HG03432 (cell line): ENCODE results near the gene POLR3K.

ENCODE experiments used
- ATAC-seq: cut with Tn5 transposase; IDR thresholded peaks from one replicate; pipeline ENCODE4 v1.9.1; 2021; ENCODE audit warnings: mild to moderate bottlenecking, moderate library complexity; ENCODE audit not compliant: unreplicated experiment

The POLR3K gene

GRCh38 chr16:79151-80054 is 26.0 kb upstream of the POLR3K start:
- no peak for ATAC-seq

DNA sequence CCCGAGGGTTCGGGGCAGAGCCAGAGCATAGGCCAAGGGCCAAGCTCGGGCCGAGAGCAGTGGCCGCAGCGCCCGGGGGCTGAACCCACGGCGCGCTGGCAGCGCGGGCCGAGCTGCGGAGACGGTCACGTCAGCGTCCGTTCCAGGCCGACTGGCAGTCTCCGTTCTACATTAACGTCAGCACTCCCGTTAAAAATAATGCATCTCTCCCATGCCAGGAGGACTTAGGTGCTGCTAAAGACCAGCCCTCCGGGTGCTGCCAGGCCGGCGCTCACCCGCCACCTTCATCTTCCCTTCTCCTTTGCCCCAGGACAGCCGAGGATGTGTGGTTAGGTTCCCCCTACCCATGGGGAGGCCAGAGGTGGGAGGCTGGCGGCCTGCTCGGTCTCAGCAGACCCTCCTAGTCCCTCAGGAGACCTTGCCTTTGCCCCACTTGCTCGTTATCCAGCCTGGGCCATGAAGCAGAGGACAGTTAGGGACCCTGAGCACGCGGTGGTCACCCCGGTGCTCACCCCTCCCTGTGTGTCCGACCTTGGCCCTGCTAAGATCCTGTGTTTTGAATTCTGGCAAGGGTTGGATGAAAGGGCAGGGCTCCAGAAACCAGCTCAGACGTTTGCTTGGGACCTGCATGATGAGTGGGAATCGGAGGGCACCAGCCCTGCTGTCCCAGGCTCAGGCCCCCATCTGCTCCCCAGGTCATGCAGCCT is 25.2 kb upstream of the POLR3K start:
- ATAC-seq: peak; percentile 11

- peak; percentile 67 for ATAC-seq
These were observed 24.5 kb upstream of the POLR3K start, which contains the start of gene MPG for GRCh38 chr16:77807-78443. MPG (plus strand) TSS chr16:78225; CDS start chr16:78310, 85 bp downstream.

DNA sequence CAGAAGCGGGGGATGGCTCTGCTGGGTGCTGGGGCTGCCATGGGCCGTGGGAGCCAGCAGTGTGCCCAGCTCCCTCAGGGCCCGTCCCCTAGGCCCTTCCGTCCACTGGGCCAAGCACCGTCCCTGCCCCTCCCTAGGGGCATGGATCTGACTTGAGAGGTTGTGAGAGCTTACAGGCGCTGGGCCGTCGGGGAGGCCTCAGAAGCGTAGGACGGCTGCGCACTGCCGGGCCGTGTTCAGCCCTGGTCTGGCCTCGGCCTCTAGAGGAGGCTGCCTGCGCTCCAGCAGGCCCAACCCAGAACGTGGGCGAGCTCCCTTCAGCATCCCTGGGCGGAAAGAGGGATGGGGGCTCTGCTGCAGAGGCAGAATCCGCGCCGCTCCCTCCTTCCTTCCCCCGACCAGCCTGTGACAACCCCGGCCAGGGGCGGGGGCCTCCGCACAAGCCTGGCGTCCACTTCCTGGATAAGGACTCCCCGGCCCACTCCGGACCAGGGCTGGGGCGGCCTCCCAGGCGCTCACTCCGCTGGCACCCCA is 23.9 kb upstream of the POLR3K start:
- ATAC-seq: peak; percentile 31

GRCh38 chr16:76535-77272 is 23.3 kb upstream of the POLR3K start:
- no peak for ATAC-seq

GRCh38 chr16:75580-76501 is 22.4 kb upstream of the POLR3K start:
- ATAC-seq: no peak

GRCh38 chr16:74747-75334 is 21.4 kb upstream of the POLR3K start:
- ATAC-seq: no peak

DNA sequence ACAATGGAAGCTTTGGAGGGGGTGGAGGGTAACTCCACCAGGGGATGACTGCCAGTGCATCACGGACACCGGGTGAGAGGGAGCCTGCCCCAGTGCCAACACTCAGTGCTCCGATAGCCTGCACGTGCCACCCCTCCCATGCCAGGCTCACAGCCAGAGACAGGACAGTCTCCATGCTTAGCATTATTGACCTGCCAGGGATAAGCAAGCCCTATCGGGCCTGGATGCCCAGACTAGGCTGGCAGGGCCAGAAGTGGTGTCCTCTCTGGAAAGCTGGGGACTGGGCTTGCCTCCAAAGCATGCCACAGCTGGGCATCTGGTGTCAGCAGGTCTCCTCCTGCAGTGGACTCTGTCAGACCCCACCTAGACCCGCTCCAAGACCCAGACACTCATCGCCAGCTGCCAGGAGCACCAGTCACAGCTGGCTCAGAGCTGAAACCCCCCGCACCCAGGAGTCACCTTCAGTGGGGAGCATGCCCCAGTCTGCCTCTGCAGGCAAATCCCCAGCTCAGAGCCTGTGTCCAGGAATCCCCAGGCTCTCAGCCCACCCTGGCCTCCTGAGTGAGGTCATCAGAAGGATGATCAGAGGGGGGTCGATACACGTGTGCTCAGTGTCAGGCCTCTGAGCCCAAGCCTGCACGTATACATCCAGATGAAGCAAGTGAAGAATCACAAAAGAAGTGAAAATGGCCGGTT is 20.8 kb upstream of the POLR3K start:
- no peak for ATAC-seq

DNA sequence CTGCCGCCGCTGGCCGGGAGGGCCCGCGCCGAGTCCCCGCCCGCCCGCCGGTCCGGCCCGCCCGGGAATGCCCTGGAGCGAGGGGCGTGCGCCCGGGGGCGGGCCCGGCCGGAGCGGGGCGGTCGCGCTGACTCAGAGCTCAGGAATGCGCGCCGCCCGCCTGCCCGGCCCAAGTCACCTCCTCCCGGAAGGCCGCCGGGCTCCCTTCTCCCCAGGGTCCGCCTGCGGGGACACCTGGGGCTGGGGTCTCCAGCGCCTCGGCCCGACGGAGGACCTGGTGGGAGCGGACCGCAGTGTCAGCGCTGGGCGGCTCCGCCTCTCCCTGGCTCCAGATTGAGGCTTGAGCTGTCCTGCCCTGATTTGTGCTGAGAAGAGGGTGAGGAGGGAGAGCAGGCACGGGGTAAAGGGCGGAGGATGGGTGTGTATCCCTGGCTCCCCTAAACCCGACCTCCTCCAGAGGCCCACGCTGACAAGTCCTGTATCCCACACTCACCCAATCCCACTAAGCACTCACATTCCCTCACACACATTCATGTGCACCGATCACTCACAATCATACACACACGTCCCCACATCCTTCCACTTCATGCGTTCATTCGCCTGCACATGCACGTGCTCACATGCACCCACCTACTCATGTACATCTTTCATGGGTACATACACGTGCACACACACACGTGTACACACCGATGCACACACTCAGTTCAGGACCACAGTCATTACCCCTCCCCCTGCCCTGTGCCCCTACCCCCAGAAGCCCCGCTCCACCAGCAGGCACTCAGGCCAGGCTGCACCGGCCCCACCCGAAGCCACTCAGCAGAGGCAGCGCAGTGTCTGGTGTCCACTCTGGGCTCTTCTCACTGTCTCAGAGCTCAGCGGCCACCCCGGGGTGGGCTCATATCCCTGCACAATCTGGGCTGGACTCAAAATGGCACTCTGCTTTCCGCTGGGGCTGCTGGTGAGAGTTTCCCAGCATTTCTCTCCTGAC is 19.4 kb upstream of the POLR3K start, which contains the start of gene RHBDF1:
RHBDF1 (minus strand) TSS at position 71 of the 988 bp plus-strand sequence. CDS start 7,616 bp downstream, outside the sequence.
- ATAC-seq: no peak

DNA sequence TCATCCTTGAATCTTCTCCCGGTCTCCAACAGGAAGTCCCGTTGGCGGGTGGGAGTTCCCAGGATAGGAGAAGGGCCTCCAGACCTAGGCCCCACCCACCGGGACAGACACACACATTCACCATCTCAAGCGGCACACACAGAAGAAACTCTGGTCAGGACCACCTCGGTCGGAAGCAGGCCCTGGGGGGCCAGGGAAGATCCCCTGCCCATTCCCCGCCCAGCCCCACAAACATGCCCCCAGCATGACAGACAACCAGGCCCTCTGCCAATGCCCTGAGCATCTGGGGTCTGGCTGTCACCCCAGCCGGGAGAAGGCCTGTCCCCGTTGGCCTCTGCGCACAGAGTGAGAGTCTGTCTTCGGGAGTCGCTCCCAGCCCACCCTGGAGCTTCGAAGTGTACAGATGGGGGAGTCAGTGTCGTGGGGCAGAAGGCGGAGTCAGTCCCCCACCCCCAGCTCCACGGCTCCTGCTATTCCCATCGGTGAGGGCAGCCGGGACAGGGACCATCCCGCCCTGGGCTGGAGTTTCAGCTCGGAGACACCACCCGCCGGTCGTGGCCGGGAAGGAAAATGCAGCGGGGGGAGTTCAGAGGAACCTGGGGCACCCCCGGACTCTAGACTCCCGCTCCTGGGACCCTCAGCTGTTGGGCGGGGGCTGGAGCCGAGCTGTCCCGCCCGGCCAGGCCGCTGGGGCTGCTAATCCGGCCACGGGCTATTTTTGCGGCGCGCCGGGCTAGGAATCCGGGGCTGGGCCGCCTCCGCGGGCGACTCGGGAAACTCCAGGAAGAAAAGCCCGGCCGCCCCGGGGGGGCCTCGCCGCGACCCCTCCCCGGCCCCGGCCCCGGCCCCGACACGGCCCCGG is 18.4 kb upstream of the POLR3K start:
- ATAC-seq: no peak

DNA sequence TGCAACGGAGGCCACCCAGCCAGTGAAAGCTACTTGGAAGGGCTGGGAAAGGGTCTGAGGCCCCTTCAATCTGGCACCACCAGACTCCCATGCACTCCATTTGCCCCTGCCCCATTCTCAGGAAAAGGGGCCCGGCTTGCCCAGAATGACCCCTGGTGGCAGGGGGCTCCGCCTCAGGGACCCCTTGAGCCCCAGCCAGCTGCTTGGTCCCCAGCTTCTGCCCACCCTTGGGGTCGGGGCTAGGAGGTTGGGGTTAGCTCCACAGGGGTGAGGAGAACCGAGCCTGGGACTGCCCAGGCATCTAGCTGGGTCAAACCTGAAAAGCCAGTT is 17.8 kb upstream of the POLR3K start:
- ATAC-seq: no peak

DNA sequence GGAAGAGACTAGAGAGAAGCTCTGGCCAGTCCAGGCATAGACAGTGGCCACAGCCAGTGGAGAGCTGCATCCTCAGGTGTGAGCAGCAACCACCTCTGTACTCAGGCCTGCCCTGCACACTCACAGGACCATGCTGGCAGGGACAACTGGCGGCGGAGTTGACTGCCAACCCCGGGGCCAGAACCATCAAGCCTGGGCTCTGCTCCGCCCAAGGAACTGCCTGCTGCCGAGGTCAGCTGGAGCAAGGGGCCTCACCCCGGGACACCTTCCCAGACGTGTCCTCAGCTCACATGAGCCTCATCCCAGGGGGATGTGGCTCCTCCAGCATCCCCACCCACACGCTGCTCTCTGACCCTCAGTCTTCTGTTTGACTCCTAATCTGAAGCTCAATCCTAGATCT is 15.8 kb upstream of the POLR3K start:
- ATAC-seq: no peak

- no peak for ATAC-seq
These were observed 14.7 kb upstream of the POLR3K start for GRCh38 chr16:67884-68789.

DNA sequence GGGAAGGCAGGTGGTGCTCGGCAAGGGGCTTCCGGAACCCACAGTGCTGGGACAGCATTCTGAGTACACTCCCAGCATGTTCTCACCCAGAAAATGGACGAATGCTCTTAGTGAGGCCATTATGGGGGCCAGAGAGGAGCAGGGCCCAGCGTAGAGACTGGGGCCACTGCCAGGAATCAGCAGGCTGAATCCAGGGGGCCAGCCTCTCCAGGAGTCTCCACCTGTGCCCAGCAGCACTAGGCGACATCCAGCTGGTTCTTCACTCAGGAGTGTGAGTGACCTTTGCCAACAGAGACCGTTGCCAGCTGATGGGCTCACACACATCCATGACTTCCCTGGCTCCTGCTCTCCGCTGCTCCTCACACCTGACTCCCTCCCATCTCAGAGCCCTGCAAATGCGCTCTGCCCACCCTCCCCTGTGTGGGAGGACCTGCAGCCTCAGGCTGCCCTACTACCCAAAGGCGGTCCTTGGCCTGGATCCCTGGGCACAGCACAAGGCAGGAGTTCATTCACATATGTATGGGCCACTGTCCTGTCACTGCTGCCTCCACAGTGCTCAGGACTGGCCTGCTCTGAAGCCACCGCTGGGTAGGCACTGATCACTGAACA is 13.9 kb upstream of the POLR3K start:
- ATAC-seq: no peak
